ENCODE data around the gene RAB6A.
"Not testable (repeated sequence)": the region's sequence is repeated elsewhere in the genome, so short reads cannot be mapped to it uniquely, and the experiment has no call there.

- TF ChIP-seq EZH2 (optimal IDR thresholded peaks at IDR 0.05; ENCODE audit: low read depth, low read length); CTCF (IDR thresholded peaks at IDR 0.05; ENCODE audit: low read length); EZH2phosphoT487 (IDR thresholded peaks at IDR 0.05; ENCODE audit: low read length): not testable (repeated sequence)
Observed at GRCh38 chr11:73735959-73736358, 24.9 kb downstream of the RAB6A start.

Measured in MM.1S (cell line).